GM23338 (cell line): Measurements from ENCODE around the gene PTPRE. TPM values are rescaled to one million over a fixed set of nuclear protein-coding genes. Genes with fewer than 3 reads are reported as not detected.

Source experiments
- ATAC-seq: fragments of 200-7000 bp; cut with Tn5 transposase; 3 replicates; pipeline ENCODE4 v1.9.1; 2020
- DNase-seq: peaks from one replicate; pipeline ENCODE4 v3.0.0-alpha.2; 2015; ENCODE audit warnings: low spot score
- H2AFZ ChIP-seq: fragments of 200-600 bp; sonication (generic); 2 replicates; pipeline ENCODE4 v1.8.0; 2016; ENCODE audit warnings: antibody characterized with exemption, mild to moderate bottlenecking, moderate library complexity
- H3F3A ChIP-seq: fragments of 200-600 bp; sonication (generic); replicated peaks from 2 replicates; pipeline ENCODE4 v1.8.0; 2017; ENCODE audit warnings: antibody characterized with exemption, mixed run types, low read depth
- H3K27ac ChIP-seq: fragments of 200-600 bp; sonication (generic); 2 replicates; pipeline ENCODE4 v1.6.1; 2016; ENCODE audit warnings: low read depth
- H3K27me3 ChIP-seq: fragments of 200-600 bp; sonication (generic); 2 replicates; pipeline ENCODE4 v1.8.0; 2016; ENCODE audit warnings: mild to moderate bottlenecking, mixed run types, moderate library complexity; ENCODE audit not compliant: insufficient read depth
- H3K36me3 ChIP-seq: fragments of 200-600 bp; sonication (generic); 2 replicates; pipeline ENCODE4 v1.8.0; 2016; ENCODE audit warnings: mild to moderate bottlenecking; ENCODE audit not compliant: insufficient read depth
- H3K4me1 ChIP-seq: fragments of 200-600 bp; sonication (generic); 2 replicates; pipeline ENCODE4 v1.8.0; 2016; ENCODE audit warnings: mild to moderate bottlenecking, moderate library complexity; ENCODE audit not compliant: insufficient read depth
- H3K4me2 ChIP-seq: fragments of 200-600 bp; sonication (generic); 2 replicates; pipeline ENCODE4 v1.7.1; 2017; ENCODE audit warnings: mixed run types
- H3K4me3 ChIP-seq: fragments of 200-600 bp; sonication (generic); 2 replicates; pipeline ENCODE4 v1.6.1; 2016; ENCODE audit warnings: mixed run types
- H3K79me2 ChIP-seq: fragments of 200-600 bp; sonication (generic); replicated peaks from 2 replicates; pipeline ENCODE4 v1.8.0; 2017; ENCODE audit warnings: mild to moderate bottlenecking; ENCODE audit not compliant: insufficient read depth
- H3K9me2 ChIP-seq: fragments of 200-600 bp; sonication (generic); 2 replicates; pipeline ENCODE4 v1.8.0; 2017; ENCODE audit not compliant: insufficient read depth
- H4K20me1 ChIP-seq: fragments of 200-600 bp; sonication (generic); replicated peaks from 2 replicates; pipeline ENCODE4 v1.8.0; 2017; ENCODE audit warnings: mild to moderate bottlenecking; ENCODE audit not compliant: insufficient read depth
- H3K27ac Mint-ChIP-seq: 2 replicates; pipeline ENCODE4 v1.8.0; 2020; ENCODE audit warnings: inconsistent platforms, mild to moderate bottlenecking, moderate library complexity, mixed read lengths
- H3K27me3 Mint-ChIP-seq: 3 replicates; pipeline ENCODE4 v1.8.0; 2022; ENCODE audit warnings: low read depth, mild to moderate bottlenecking, moderate library complexity, mixed read lengths, inconsistent platforms; ENCODE audit not compliant: insufficient read depth, poor library complexity
- H3K36me3 Mint-ChIP-seq: 3 replicates; pipeline ENCODE4 v1.8.0; 2021; ENCODE audit warnings: low read depth, mild to moderate bottlenecking, inconsistent platforms, moderate library complexity, mixed read lengths
- H3K4me1 Mint-ChIP-seq: 3 replicates; pipeline ENCODE4 v1.8.0; 2020; ENCODE audit warnings: mild to moderate bottlenecking, inconsistent platforms, mixed read lengths
- H3K4me3 Mint-ChIP-seq: 3 replicates; pipeline ENCODE4 v1.8.0; 2021; ENCODE audit warnings: moderate library complexity, mild to moderate bottlenecking, inconsistent platforms, mixed read lengths
- H3K9me3 Mint-ChIP-seq: 3 replicates; pipeline ENCODE4 v1.8.0; 2020; ENCODE audit warnings: moderate library complexity, mild to moderate bottlenecking, inconsistent platforms, mixed read lengths
- ZNF114 ChIP-seq: fragments of 250-450 bp; sonication (Bioruptor Pico); IDR thresholded peaks from 2 replicates; pipeline ENCODE4 v1.5.0; 2020; ENCODE audit warnings: mild to moderate bottlenecking, moderate library complexity
- ZNF331 ChIP-seq: fragments of 250-450 bp; sonication (Bioruptor Pico); IDR thresholded peaks from 2 replicates; pipeline ENCODE4 v1.5.0; 2020; ENCODE audit warnings: low read depth, mild to moderate bottlenecking, moderate library complexity
- polyA plus RNA-seq: library from polyadenylated mRNA; unstranded; fragments of >200 nt; fragmentation: Nextera tagmentation; extraction: Ambion mirVana; gene quantifications from 2 replicates; pipeline ENCODE4 v1.2.1, GENCODE V29; 2016
- total RNA-seq: library from RNA; depleted of rRNA; stranded (reverse); fragments of >200 nt; shearing (Covaris generic); gene quantifications from 2 replicates; pipeline ENCODE4 v1.2.3, GENCODE V29; 2014
- TF ChIP-seq, protein P1 (sequence below): fragments of 250-450 bp; sonication (Bioruptor Pico); IDR thresholded peaks from 2 replicates; pipeline ENCODE4 v1.5.0; 2020; ENCODE audit warnings: mild to moderate bottlenecking, moderate library complexity
- TF ChIP-seq, protein P2 (sequence below): IDR thresholded peaks from 2 replicates; pipeline ENCODE4 v1.6.1; 2016; ENCODE audit warnings: antibody characterized with exemption

PTPRE gene
- total and polyA plus RNA-seq, 2 experiments from 2014 or later, result 0.34 to 0.42 TPM

DNA sequence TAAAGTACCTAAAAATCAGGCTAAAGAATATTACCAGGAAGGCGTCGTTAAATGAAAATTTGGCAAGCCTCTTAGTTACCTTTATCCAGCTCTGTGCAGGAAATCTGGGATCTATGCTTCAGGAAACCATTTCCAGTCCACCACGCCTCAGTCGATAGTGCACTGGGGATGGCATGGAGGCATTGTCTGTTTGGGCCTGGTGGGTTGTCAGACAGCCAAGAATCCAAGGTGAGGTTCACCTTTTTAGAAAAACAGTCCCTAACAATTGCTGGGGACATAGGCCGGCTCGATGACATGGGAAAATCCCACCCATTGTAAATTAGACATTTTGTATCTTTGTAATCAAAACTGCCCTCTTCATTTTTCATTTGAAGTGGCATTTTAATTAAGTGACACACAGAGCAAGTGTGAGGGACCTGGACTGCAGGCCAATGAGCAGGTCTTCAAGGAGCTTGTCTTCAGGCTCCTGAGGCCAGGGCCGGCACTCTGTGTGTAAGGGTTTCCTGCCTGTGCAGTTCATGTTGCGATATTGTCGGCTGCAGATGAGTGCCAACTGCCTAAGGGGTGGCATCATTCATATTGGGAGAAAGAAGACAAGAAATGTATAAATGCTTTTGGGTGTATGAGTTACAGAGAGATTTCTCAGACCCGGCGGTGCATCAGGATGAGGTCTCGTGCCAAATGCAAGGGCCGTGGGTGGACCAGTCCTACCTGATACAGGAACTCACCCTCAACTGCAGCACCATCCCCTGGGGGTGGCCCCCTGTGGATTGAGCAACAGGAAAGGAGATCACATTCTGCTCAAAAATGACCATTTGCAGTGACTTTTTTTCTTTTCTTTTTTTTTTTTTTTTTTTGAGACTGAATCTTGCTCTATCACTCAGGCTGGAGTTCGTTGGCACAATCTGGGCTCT is 80.8 kb downstream of the PTPRE start (continued):
- TF ChIP-seq, protein P1, sequence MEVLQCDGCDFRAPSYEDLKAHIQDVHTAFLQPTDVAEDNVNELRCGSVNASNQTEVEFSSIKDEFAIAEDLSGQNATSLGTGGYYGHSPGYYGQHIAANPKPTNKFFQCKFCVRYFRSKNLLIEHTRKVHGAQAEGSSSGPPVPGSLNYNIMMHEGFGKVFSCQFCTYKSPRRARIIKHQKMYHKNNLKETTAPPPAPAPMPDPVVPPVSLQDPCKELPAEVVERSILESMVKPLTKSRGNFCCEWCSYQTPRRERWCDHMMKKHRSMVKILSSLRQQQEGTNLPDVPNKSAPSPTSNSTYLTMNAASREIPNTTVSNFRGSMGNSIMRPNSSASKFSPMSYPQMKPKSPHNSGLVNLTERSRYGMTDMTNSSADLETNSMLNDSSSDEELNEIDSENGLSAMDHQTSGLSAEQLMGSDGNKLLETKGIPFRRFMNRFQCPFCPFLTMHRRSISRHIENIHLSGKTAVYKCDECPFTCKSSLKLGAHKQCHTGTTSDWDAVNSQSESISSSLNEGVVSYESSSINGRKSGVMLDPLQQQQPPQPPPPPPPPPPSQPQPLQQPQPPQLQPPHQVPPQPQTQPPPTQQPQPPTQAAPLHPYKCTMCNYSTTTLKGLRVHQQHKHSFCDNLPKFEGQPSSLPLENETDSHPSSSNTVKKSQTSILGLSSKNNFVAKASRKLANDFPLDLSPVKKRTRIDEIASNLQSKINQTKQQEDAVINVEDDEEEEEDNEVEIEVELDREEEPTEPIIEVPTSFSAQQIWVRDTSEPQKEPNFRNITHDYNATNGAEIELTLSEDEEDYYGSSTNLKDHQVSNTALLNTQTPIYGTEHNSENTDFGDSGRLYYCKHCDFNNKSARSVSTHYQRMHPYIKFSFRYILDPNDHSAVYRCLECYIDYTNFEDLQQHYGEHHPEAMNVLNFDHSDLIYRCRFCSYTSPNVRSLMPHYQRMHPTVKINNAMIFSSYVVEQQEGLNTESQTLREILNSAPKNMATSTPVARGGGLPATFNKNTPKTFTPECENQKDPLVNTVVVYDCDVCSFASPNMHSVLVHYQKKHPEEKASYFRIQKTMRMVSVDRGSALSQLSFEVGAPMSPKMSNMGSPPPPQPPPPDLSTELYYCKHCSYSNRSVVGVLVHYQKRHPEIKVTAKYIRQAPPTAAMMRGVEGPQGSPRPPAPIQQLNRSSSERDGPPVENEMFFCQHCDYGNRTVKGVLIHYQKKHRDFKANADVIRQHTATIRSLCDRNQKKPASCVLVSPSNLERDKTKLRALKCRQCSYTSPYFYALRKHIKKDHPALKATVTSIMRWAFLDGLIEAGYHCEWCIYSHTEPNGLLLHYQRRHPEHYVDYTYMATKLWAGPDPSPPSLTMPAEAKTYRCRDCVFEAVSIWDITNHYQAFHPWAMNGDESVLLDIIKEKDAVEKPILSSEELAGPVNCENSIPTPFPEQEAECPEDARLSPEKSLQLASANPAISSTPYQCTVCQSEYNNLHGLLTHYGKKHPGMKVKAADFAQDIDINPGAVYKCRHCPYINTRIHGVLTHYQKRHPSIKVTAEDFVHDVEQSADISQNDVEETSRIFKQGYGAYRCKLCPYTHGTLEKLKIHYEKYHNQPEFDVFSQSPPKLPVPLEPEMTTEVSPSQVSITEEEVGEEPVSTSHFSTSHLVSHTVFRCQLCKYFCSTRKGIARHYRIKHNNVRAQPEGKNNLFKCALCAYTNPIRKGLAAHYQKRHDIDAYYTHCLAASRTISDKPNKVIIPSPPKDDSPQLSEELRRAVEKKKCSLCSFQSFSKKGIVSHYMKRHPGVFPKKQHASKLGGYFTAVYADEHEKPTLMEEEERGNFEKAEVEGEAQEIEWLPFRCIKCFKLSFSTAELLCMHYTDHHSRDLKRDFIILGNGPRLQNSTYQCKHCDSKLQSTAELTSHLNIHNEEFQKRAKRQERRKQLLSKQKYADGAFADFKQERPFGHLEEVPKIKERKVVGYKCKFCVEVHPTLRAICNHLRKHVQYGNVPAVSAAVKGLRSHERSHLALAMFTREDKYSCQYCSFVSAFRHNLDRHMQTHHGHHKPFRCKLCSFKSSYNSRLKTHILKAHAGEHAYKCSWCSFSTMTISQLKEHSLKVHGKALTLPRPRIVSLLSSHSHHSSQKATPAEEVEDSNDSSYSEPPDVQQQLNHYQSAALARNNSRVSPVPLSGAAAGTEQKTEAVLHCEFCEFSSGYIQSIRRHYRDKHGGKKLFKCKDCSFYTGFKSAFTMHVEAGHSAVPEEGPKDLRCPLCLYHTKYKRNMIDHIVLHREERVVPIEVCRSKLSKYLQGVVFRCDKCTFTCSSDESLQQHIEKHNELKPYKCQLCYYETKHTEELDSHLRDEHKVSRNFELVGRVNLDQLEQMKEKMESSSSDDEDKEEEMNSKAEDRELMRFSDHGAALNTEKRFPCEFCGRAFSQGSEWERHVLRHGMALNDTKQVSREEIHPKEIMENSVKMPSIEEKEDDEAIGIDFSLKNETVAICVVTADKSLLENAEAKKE, result no peak

DNA sequence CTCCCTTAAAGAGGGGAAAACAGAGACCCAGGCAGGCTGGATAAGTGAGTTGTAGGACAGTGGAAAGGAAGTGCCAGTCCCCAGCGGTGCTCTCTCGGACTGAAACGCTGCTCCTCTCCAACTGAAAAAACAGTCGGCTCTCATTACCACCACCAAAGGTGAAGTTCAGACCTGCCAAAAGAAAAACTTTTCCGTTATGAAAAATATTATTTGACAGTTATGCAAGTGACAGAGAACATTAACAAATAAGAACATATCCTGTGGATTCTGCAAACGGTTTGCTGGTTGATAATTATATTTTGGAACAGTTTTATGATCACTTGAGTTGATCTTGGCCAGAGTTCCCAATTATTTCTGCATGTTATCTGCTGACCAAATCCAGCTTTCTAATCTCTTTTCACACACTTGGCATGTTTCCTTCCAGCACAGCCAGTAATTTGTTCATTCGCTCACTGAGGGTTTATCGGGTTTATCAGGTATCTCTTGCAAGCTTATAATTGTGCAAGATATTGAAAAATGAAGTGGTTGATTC is 82.6 kb downstream of the PTPRE start:
- Histone ChIP-seq H3K4me3 (no peak overlapping the region), H3K4me1 (no peaks in the 10 kb centered on the region), H3K4me2 (no peak overlapping the region), H2AFZ (no peak overlapping the region), H3K9me2 (no peaks in the 10 kb centered on the region), H3F3A (no peaks in the 10 kb centered on the region), H3K27me3 (no peaks in the 10 kb centered on the region), H4K20me1 (no peaks in the 10 kb centered on the region), H3K36me3 (no peaks in the 10 kb centered on the region), H3K27ac (no peak overlapping the region), H3K79me2 (no peaks in the 10 kb centered on the region)
- ATAC-seq (no peak), DNase-seq (no peak)
- peaks cover 8% of the 10 kb centered on the region; the same call in 1 of the 3 replicates for H3K4me1 Mint-ChIP-seq
- H3K27ac Mint-ChIP-seq, result no peak overlapping the region
- H3K9me3 Mint-ChIP-seq, result no peaks in the 10 kb centered on the region
- H3K27me3 Mint-ChIP-seq, result peaks cover 5% of the 10 kb centered on the region
- H3K36me3 Mint-ChIP-seq, result no peaks in the 10 kb centered on the region
- no peak overlapping the region for H3K4me3 Mint-ChIP-seq
- TF ChIP-seq, protein P2, sequence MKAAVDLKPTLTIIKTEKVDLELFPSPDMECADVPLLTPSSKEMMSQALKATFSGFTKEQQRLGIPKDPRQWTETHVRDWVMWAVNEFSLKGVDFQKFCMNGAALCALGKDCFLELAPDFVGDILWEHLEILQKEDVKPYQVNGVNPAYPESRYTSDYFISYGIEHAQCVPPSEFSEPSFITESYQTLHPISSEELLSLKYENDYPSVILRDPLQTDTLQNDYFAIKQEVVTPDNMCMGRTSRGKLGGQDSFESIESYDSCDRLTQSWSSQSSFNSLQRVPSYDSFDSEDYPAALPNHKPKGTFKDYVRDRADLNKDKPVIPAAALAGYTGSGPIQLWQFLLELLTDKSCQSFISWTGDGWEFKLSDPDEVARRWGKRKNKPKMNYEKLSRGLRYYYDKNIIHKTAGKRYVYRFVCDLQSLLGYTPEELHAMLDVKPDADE, result no peak
- no peak for TF ChIP-seq ZNF114
- TF ChIP-seq, protein P1, result no peak
- no peak for TF ChIP-seq ZNF331 (CRISPR knock-in tag)
